AG09309 (cell line): Measurements from ENCODE around the gene RPS6KC1.
"Not testable (repeated sequence)": the region's sequence is repeated elsewhere in the genome, so short reads cannot be mapped to it uniquely, and the experiment has no call there.

ENCODE experiments used
- DNase-seq: peaks from one replicate; pipeline ENCODE4 v3.0.0-alpha.2; 2010; ENCODE audit warnings: low read depth
- H3K4me3 ChIP-seq: 2 replicates; pipeline ENCODE4 v1.5.1; 2011; ENCODE audit warnings: mild to moderate bottlenecking, low read depth, low read length, moderate library complexity; ENCODE audit not compliant: control insufficient read depth
- CTCF ChIP-seq: IDR thresholded peaks from 2 replicates; pipeline ENCODE4 v1.5.1; 2011; ENCODE audit warnings: mild to moderate bottlenecking, low read depth, low read length, inconsistent platforms; ENCODE audit not compliant: insufficient read depth, control insufficient read depth; ENCODE audit errors: missing control alignments

The RPS6KC1 gene

GRCh38 chr1:213295860-213296259 lies 244.8 kb downstream of the RPS6KC1 start:
- DNase-seq = no peak
- no peak overlapping the region for H3K4me3 ChIP-seq
- TF ChIP-seq CTCF = no peak

GRCh38 chr1:213296558-213296957 lies 245.5 kb downstream of the RPS6KC1 start:
- no peak for DNase-seq
- TF ChIP-seq CTCF = no peak
- no peak overlapping the region for H3K4me3 ChIP-seq

GRCh38 chr1:213297021-213297420 lies 246.0 kb downstream of the RPS6KC1 start:
- H3K4me3 ChIP-seq = no peak overlapping the region
- TF ChIP-seq CTCF = no peak
- DNase-seq = no peak

GRCh38 chr1:213300433-213300832 lies 249.4 kb downstream of the RPS6KC1 start:
- no peak overlapping the region for H3K4me3 ChIP-seq
- no peak for TF ChIP-seq CTCF
- no peak for DNase-seq

- H3K4me3 ChIP-seq, DNase-seq: not testable (repeated sequence)
These were observed 250.5 kb downstream of the RPS6KC1 start for GRCh38 chr1:213301524-213301923.

GRCh38 chr1:213303286-213303685 lies 252.2 kb downstream of the RPS6KC1 start:
- H3K4me3 ChIP-seq = no peak overlapping the region
- TF ChIP-seq CTCF = no peak
- DNase-seq = no peak

GRCh38 chr1:213315571-213315970 lies 264.5 kb downstream of the RPS6KC1 start:
- DNase-seq = no peak
- no peak for TF ChIP-seq CTCF
- no peak overlapping the region for H3K4me3 ChIP-seq

GRCh38 chr1:213318458-213318857 lies 267.4 kb downstream of the RPS6KC1 start:
- not testable (repeated sequence) for DNase-seq, H3K4me3 ChIP-seq
